Stomach (tissue), 4 donors: Measurements from ENCODE around the gene NDUFAF5.

Source experiments
- EP300 ChIP-seq: sonication (generic); formaldehyde crosslinking; IDR thresholded peaks from one replicate; pipeline ENCODE4 v1.6.1; 2017; ENCODE audit warnings: antibody characterized with exemption
- POLR2A ChIP-seq, 4 donors: fragments of 450-650 bp; IDR thresholded peaks; one replicate each; pipeline ENCODE4 v1.6.1; 2016; ENCODE audit warnings: antibody characterized with exemption in 4 of 4, control low read depth in 2 of 4, mild to moderate bottlenecking in 1 of 4, moderate library complexity in 1 of 4
- POLR2AphosphoS5 ChIP-seq, 3 donors: sonication (generic); formaldehyde crosslinking; IDR thresholded peaks; one replicate each; pipeline ENCODE4 v1.6.1; 2016; ENCODE audit warnings: antibody characterized with exemption in 3 of 3
- TF ChIP-seq, protein P1 (sequence below), 7 experiments: fragments of 450-650 bp in 4 of 7; fragments of 200-600 bp in 3 of 7; sonication (generic) in 3 of 7; IDR thresholded peaks; one replicate each; pipeline ENCODE4 v1.5.1; 2016 to 2019; ENCODE audit warnings: antibody characterized with exemption in 7 of 7, control low read depth in 2 of 7, mild to moderate bottlenecking in 1 of 7

DNA sequence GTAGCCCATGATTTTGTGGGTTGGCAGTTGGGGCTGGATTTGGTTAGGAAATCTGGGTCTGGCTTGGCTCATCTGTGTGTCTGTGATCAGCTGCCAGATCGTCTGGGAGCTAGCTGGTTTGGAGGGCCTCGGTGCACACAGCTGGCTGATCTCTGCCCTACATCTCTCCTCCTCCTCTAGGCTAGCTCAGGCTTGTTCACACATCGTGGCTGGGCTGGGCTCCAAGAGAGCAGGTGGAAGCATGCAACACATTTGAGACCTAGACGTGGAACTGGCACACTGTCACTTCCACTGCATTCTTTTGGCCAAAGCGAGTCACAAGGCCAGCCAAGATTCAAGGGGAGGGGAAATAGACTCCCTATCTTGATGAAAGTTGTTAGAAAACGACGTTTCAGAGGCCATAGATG, 15.9 kb downstream of the NDUFAF5 start:
- TF ChIP-seq, protein P1, sequence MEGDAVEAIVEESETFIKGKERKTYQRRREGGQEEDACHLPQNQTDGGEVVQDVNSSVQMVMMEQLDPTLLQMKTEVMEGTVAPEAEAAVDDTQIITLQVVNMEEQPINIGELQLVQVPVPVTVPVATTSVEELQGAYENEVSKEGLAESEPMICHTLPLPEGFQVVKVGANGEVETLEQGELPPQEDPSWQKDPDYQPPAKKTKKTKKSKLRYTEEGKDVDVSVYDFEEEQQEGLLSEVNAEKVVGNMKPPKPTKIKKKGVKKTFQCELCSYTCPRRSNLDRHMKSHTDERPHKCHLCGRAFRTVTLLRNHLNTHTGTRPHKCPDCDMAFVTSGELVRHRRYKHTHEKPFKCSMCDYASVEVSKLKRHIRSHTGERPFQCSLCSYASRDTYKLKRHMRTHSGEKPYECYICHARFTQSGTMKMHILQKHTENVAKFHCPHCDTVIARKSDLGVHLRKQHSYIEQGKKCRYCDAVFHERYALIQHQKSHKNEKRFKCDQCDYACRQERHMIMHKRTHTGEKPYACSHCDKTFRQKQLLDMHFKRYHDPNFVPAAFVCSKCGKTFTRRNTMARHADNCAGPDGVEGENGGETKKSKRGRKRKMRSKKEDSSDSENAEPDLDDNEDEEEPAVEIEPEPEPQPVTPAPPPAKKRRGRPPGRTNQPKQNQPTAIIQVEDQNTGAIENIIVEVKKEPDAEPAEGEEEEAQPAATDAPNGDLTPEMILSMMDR (IDR thresholded peaks at IDR 0.05): no peak
- peak; percentile 12 to 70 (median 48) for TF ChIP-seq POLR2AphosphoS5 (IDR thresholded peaks at IDR 0.05)
- TF ChIP-seq EP300: no peak
- no peak for TF ChIP-seq POLR2A (IDR thresholded peaks at IDR 0.05)
